GM12892 (cell line): ENCODE measurements around the gene TMEM62.

Experiments
- POLR2A ChIP-seq: IDR thresholded peaks from 2 replicates; pipeline ENCODE4 v1.6.1; 2011; ENCODE audit warnings: low read depth, low read length, control low read depth
- TAF1 ChIP-seq: IDR thresholded peaks from 2 replicates; pipeline ENCODE4 v1.6.1; 2011; ENCODE audit warnings: low read depth, mild to moderate bottlenecking, control low read depth, low read length, borderline replicate concordance

GRCh38 chr15:43125100-43125661 lies 8.2 kb upstream of the TMEM62 start:
- TF ChIP-seq POLR2A (no peak), TAF1 (no peak)
